ENCODE results near the gene COL4A5.

The COL4A5 gene

GRCh38 chrX:108494406-108495090, 54.9 kb downstream of the COL4A5 start:
- no peak overlapping the region for H3K27ac ChIP-seq (ENCODE audit: low read depth, low read length)
- H3K27me3 ChIP-seq (ENCODE audit: low read length): no peaks in the 10 kb centered on the region

GRCh38 chrX:108511721-108512120, 72.1 kb downstream of the COL4A5 start:
- H3K9me2 ChIP-seq (replicated peaks; ENCODE audit: insufficient read depth, low read length): no peaks in the 10 kb centered on the region
- no peaks in the 10 kb centered on the region for H3K36me3 ChIP-seq (ENCODE audit: low read length)
- H3K27me3 ChIP-seq (ENCODE audit: low read length): no peaks in the 10 kb centered on the region
- H2AFZ ChIP-seq (ENCODE audit: low read depth, low read length, severe bottlenecking): no peak overlapping the region
- H3K79me2 ChIP-seq (ENCODE audit: insufficient read depth, low read length): no peaks in the 10 kb centered on the region
- no peak overlapping the region for H3K4me3 ChIP-seq (ENCODE audit: insufficient read depth, low read length, poor library complexity, severe bottlenecking)
- H4K20me1 ChIP-seq (ENCODE audit: low read depth, low read length): no peaks in the 10 kb centered on the region
- H3K9me3 ChIP-seq (ENCODE audit: insufficient read depth, low read length): no peaks in the 10 kb centered on the region
- TF ChIP-seq CTCF (IDR thresholded peaks at IDR 0.05; ENCODE audit: insufficient read depth, low read length, poor library complexity, severe bottlenecking) (no peak), EZH2phosphoT487 (conservative IDR thresholded peaks at IDR 0.05; ENCODE audit: low read length) (no peak)
- H3K27ac ChIP-seq (ENCODE audit: low read depth, low read length): no peak overlapping the region
- H3F3A ChIP-seq (ENCODE audit: insufficient read depth): no peaks in the 10 kb centered on the region
- no peak overlapping the region for H3K4me2 ChIP-seq (ENCODE audit: low read depth, low read length, poor library complexity, severe bottlenecking)
- no peak overlapping the region for H3K9ac ChIP-seq (ENCODE audit: low read length)

More at GRCh38 chrX:108494406-108495090, 54.9 kb downstream of the COL4A5 start:
- Histone ChIP-seq H3F3A (ENCODE audit: insufficient read depth) (no peaks in the 10 kb centered on the region), H3K9me2 (replicated peaks; ENCODE audit: insufficient read depth, low read length) (no peaks in the 10 kb centered on the region), H3K79me2 (ENCODE audit: insufficient read depth, low read length) (no peaks in the 10 kb centered on the region), H3K36me3 (ENCODE audit: low read length) (no peaks in the 10 kb centered on the region), H4K20me1 (ENCODE audit: low read depth, low read length) (no peaks in the 10 kb centered on the region), H3K4me2 (ENCODE audit: low read depth, low read length, poor library complexity, severe bottlenecking) (no peak overlapping the region), H3K9me3 (ENCODE audit: insufficient read depth, low read length) (no peaks in the 10 kb centered on the region), H3K4me3 (ENCODE audit: insufficient read depth, low read length, poor library complexity, severe bottlenecking) (no peak overlapping the region), H2AFZ (ENCODE audit: low read depth, low read length, severe bottlenecking) (no peak overlapping the region), H3K9ac (ENCODE audit: low read length) (no peak overlapping the region)
- TF ChIP-seq CTCF (IDR thresholded peaks at IDR 0.05; ENCODE audit: insufficient read depth, low read length, poor library complexity, severe bottlenecking): no peak
- TF ChIP-seq EZH2phosphoT487 (conservative IDR thresholded peaks at IDR 0.05; ENCODE audit: low read length): no peak

- H3K27me3 ChIP-seq (ENCODE audit: low read length): no peaks in the 10 kb centered on the region
- H3K4me2 ChIP-seq (ENCODE audit: low read depth, low read length, poor library complexity, severe bottlenecking): no peak overlapping the region
- TF ChIP-seq EZH2phosphoT487 (conservative IDR thresholded peaks at IDR 0.05; ENCODE audit: low read length): no peak
- TF ChIP-seq CTCF (IDR thresholded peaks at IDR 0.05; ENCODE audit: insufficient read depth, low read length, poor library complexity, severe bottlenecking): no peak
- H3K36me3 ChIP-seq (ENCODE audit: low read length): no peaks in the 10 kb centered on the region
- H3K4me3 ChIP-seq (ENCODE audit: insufficient read depth, low read length, poor library complexity, severe bottlenecking): no peak overlapping the region
- H3K79me2 ChIP-seq (ENCODE audit: insufficient read depth, low read length): no peaks in the 10 kb centered on the region
- no peaks in the 10 kb centered on the region for H4K20me1 ChIP-seq (ENCODE audit: low read depth, low read length)
- no peak overlapping the region for H2AFZ ChIP-seq (ENCODE audit: low read depth, low read length, severe bottlenecking)
- no peak overlapping the region for H3K27ac ChIP-seq (ENCODE audit: low read depth, low read length)
- no peaks in the 10 kb centered on the region for H3K9me3 ChIP-seq (ENCODE audit: insufficient read depth, low read length)
- H3F3A ChIP-seq (ENCODE audit: insufficient read depth): no peaks in the 10 kb centered on the region
- no peaks in the 10 kb centered on the region for H3K9me2 ChIP-seq (replicated peaks; ENCODE audit: insufficient read depth, low read length)
- H3K9ac ChIP-seq (ENCODE audit: low read length): no peak overlapping the region
Measured at GRCh38 chrX:108516184-108516583, 76.5 kb downstream of the COL4A5 start.
